HEK293T (cell line): Measurements from ENCODE around the gene PTH.

Experiments used
- ARNT ChIP-seq: fragments of 450-650 bp; IDR thresholded peaks from 2 replicates; pipeline ENCODE4 v1.6.1; 2017; ENCODE audit warnings: mild to moderate bottlenecking
- ELF4 ChIP-seq: fragments of 450-650 bp; IDR thresholded peaks from 2 replicates; pipeline ENCODE4 v1.6.1; 2017; ENCODE audit warnings: antibody characterized with exemption
- FOXK2 ChIP-seq: fragments of 450-650 bp; IDR thresholded peaks from 2 replicates; pipeline ENCODE4 v1.6.1; 2016; ENCODE audit warnings: mild to moderate bottlenecking
- FOXM1 ChIP-seq: fragments of 450-650 bp; IDR thresholded peaks from 2 replicates; pipeline ENCODE4 v1.6.1; 2017; ENCODE audit warnings: mild to moderate bottlenecking, borderline replicate concordance
- NFRKB ChIP-seq: fragments of 450-650 bp; IDR thresholded peaks from 2 replicates; pipeline ENCODE4 v1.6.1; 2016; ENCODE audit warnings: mild to moderate bottlenecking, moderate library complexity
- SP1 ChIP-seq: fragments of 450-650 bp; IDR thresholded peaks from 2 replicates; pipeline ENCODE4 v1.6.1; 2017
- TARDBP ChIP-seq: fragments of 450-650 bp; IDR thresholded peaks from 2 replicates; pipeline ENCODE4 v1.6.1; 2016
- ZNF384 ChIP-seq: fragments of 450-650 bp; IDR thresholded peaks from 2 replicates; pipeline ENCODE4 v1.6.1; 2016
- TF ChIP-seq, protein P1 (sequence below): fragments of 450-650 bp; IDR thresholded peaks from 2 replicates; pipeline ENCODE4 v1.6.1; 2016

DNA sequence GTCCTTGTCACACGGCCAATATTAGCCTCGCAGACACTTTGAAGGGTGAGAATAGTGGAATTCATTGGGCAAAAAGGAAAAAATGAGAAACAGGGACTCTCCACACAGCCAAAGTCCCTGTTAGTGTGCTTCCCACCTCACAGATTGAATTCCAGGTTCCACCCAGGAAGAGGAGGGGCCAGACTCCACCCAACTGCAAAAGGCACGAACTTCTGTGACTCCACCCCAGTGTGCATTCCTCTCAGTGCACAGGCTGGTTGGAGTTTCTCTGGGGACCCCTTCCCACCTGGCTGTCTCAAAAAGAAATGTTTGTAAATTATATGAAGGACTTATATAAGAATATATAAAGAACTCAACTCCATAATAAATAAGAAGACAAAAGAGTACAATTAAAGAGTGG lies 20.7 kb downstream of the PTH start:
- TF ChIP-seq SP1 = no peak
- TF ChIP-seq ELF4 = no peak
- TF ChIP-seq ZNF384 = no peak
- no peak for TF ChIP-seq FOXM1
- no peak for TF ChIP-seq NFRKB
- no peak for TF ChIP-seq FOXK2
- TF ChIP-seq TARDBP = no peak
- TF ChIP-seq ARNT = no peak
- TF ChIP-seq, protein P1, sequence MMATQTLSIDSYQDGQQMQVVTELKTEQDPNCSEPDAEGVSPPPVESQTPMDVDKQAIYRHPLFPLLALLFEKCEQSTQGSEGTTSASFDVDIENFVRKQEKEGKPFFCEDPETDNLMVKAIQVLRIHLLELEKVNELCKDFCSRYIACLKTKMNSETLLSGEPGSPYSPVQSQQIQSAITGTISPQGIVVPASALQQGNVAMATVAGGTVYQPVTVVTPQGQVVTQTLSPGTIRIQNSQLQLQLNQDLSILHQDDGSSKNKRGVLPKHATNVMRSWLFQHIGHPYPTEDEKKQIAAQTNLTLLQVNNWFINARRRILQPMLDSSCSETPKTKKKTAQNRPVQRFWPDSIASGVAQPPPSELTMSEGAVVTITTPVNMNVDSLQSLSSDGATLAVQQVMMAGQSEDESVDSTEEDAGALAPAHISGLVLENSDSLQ = no peak
